AG20443 (cell line): ENCODE data around the gene CLIP3.
"Not testable (repeated sequence)": the region's sequence is repeated elsewhere in the genome, so short reads cannot be mapped to it uniquely, and the experiment has no call there.

ENCODE experiments used
- DNase-seq: peaks from one replicate; pipeline ENCODE4 v3.0.0; 2012; ENCODE audit warnings: low spot score, mixed read lengths

CLIP3 gene

GRCh38 chr19:36032251-36033104, at the start of gene CLIP3:
Gene CLIP3, minus strand, starts transcription at chr19:36032873. Its CDS starts 516 bp downstream, at chr19:36032357.
- DNase-seq, result peak; percentile 100

- DNase-seq, result no peak
These were observed 49.2 kb upstream of the CLIP3 start for GRCh38 chr19:36081894-36082293.

- no peak for DNase-seq
These were observed 48.7 kb upstream of the CLIP3 start for GRCh38 chr19:36081385-36081784.

GRCh38 chr19:36079389-36079945, 46.8 kb upstream of the CLIP3 start:
- DNase-seq, result no peak

- no peak for DNase-seq
These were observed 40.6 kb upstream of the CLIP3 start for GRCh38 chr19:36073121-36073876.

- DNase-seq, result no peak
These were observed 39.4 kb upstream of the CLIP3 start for GRCh38 chr19:36072081-36072480.

GRCh38 chr19:36068810-36069499, 36.3 kb upstream of the CLIP3 start:
- DNase-seq, result not testable (repeated sequence)

- DNase-seq, result no peak
These were observed 35.0 kb upstream of the CLIP3 start for GRCh38 chr19:36067681-36068080.

GRCh38 chr19:36064826-36065225, 32.2 kb upstream of the CLIP3 start:
- no peak for DNase-seq

- DNase-seq, result no peak
These were observed 28.7 kb upstream of the CLIP3 start for GRCh38 chr19:36061367-36061766.

GRCh38 chr19:36060430-36060829, 27.8 kb upstream of the CLIP3 start:
- DNase-seq, result peak; percentile 84

- no peak for DNase-seq
These were observed 26.7 kb upstream of the CLIP3 start for GRCh38 chr19:36059180-36059910.

- no peak for DNase-seq
These were observed 26.0 kb upstream of the CLIP3 start for GRCh38 chr19:36058481-36059179.

GRCh38 chr19:36054733-36055686, 22.3 kb upstream of the CLIP3 start, which contains the start of gene WDR62:
Gene WDR62, plus strand, starts transcription at chr19:36054897. Its CDS starts 75 bp downstream, at chr19:36054972.
- DNase-seq, result peak; percentile 98

GRCh38 chr19:36054119-36054732, 21.6 kb upstream of the CLIP3 start, which contains the start of gene THAP8:
Gene THAP8, minus strand, starts transcription at chr19:36054285. Its CDS starts 68 bp downstream, at chr19:36054217.
- DNase-seq, result peak; percentile 100

GRCh38 chr19:36051637-36052036, 19.0 kb upstream of the CLIP3 start:
- DNase-seq, result no peak

- no peak for DNase-seq
These were observed 18.6 kb upstream of the CLIP3 start for GRCh38 chr19:36051236-36051635.

- no peak for DNase-seq
These were observed 16.5 kb upstream of the CLIP3 start for GRCh38 chr19:36049080-36049698.

GRCh38 chr19:36047835-36048234, 15.2 kb upstream of the CLIP3 start:
- no peak for DNase-seq
